Stimulated activated CD4-positive, alpha-beta T cell treated with anti-CD3 and anti-CD28 coated beads, Interleukin-1b, Interleukin-23, amount 100 ng/mL, for 4 hours (primary cell): ENCODE measurements around the gene PSME1.
"Not testable (repeated sequence)": the region's sequence is repeated elsewhere in the genome, so short reads cannot be mapped to it uniquely, and the experiment has no call there.

Experiments used
- DNase-seq, 2 donors: peaks; one replicate each; pipeline ENCODE4 v3.0.0-alpha.2; 2020; ENCODE audit warnings: low read depth in 2 of 2

PSME1 gene

GRCh38 chr14:24105609-24106239 is 30.3 kb upstream of the PSME1 start:
- not testable (repeated sequence) for DNase-seq

GRCh38 chr14:24106672-24107271 is 29.2 kb upstream of the PSME1 start:
- DNase-seq, result no peak

DNA sequence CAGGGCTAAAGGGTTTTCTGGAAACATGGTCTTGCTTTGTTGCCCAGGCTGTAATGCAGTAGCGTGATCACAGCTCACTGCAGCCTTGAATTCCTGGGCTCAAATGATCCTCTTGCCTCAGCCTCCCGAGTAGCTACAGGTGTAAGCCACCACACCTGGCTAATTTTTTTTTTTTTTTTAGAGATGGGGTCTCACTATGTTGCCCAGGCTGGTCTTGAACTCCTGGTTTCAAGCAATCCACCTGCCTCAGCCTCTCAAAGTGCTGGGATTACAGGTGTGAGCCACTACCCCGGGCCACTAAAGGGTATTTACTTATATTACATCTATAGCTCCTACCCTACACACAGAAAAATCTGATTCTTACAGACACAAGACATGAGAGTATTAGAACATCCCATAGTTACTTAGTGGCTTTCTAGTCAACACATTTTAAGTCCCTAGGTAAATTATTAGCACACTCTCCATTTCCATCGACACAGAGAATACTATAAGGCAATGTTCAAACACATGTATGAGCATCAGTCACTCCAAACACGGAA is 27.6 kb upstream of the PSME1 start:
- no peak for DNase-seq

GRCh38 chr14:24110060-24110459 is 25.9 kb upstream of the PSME1 start:
- DNase-seq, result no peak

GRCh38 chr14:24110523-24110922 is 25.5 kb upstream of the PSME1 start:
- DNase-seq, result no peak

DNA sequence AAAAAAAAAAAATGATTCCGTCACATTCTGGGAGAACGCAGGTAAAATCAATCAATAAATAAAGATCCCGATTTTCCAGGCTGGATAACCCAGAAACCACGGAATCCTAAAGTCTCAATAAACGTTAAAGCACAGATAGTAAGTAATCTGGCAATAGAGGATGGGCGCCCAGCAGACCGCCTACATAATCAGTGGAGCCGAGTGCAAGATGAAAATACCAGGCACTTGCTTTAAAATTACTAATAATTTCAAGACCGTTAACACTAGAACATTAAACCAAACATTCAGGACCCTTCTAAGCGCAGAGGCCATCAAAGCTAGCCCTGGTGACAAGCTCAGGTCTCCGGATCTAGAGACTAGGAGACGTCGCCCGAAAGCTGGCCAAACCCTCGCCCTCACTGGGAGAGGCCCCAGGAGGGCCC is 22.6 kb upstream of the PSME1 start:
- DNase-seq, result no peak

DNA sequence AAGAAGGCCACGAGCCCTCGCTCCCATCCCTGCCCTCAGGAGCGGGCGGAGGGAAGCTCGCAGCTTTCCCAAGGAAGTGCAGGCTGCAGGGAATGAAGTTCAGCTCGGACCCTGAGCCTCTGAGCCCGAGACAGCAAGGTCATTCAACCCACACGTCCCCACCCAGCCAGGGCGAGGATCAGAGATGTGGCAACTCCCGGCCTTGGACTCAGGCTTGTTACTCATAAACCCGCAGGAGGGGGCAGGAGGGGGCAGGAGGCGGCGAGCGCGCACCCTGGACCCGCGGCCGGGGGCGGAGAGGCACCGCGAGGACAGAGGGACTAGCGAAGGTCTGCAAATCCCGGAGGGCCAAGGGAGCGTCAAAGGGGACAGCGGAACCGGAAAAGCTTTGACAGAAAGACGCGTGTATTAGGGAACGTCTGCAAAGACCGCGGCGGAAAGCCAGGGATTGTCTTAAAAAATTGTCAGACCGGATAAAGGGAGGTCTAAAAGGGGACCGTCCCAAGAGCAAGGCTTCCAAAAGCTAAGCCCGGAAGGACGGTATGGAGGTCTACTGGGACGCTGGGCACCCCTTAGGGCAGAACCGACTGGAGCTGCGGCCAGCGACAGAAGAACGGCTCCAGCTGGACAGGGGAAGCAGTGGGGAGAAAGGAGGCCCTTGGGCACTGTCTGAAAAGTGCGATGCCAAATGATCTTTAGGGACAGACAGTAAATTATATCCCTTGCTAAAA is 22.0 kb upstream of the PSME1 start:
- peak; percentile 46 to 55 for DNase-seq

GRCh38 chr14:24114532-24115421 is 21.2 kb upstream of the PSME1 start, which contains the start of the genes DCAF11 and NRL:
Gene DCAF11, plus strand, starts transcription at chr14:24114777. Its CDS starts 818 bp downstream, at chr14:24115595.
Gene NRL, minus strand, starts transcription at chr14:24114949. Its CDS starts 32,101 bp downstream, at chr14:24082848.
- DNase-seq, result peak; percentile 96 to 98

- DNase-seq, result no peak
Measured at GRCh38 chr14:24115422-24116127, 20.4 kb upstream of the PSME1 start.

DNA sequence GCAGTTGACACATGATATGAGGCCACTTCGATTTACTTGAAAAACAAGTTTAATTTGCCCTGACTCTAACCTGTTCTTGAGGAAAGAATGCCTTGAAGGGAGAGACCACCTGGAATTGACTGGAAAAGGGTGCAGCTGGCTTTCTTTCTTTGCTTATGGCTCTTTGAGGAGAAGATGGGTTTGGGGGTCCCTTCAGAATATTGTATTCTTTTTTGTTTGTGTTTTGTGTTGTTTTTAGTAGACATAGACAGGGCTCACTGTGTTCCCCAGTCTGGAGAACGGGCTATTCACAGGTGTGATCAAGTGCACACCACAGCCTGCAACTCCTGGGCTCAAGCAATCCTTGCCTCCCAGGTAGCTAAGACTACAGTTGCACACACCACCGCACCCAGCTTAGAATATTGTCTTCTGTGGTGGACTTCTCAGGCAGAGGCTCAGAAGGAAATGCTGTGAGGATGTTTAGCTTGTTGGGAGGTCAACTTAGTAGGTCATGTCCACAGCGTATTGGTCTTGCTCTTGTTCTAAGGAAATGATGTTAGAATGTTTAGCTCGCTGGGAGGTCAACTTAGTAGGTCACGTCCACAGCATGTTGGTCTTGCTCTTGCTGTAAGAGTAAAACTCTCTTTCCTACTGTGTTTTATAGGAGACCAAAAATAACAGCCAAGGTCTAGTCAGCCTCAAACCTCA is 19.7 kb upstream of the PSME1 start:
- DNase-seq, result no peak

- DNase-seq, result no peak
Measured at GRCh38 chr14:24117179-24117578, 18.8 kb upstream of the PSME1 start.

- no peak for DNase-seq
Measured at GRCh38 chr14:24119691-24120090, 16.3 kb upstream of the PSME1 start.

DNA sequence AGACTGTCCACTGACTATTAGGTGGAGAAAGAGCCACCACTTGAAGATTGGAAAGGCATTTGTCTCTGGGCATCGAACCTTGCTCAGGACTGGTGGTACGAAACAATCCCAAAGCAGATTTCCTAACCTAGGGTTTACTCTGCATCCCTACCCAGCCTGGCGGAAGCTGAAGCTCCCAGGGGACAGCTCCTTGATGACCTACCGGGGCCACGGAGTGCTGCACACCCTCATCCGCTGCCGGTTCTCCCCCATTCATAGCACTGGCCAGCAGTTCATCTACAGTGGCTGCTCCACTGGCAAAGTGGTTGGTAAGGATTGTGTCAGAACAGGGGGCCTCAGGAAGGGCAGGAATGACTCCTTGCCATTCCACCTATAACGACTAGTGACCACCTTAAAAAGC is 14.8 kb upstream of the PSME1 start:
- no peak for DNase-seq

GRCh38 chr14:24122416-24122815 is 13.6 kb upstream of the PSME1 start:
- no peak for DNase-seq

- no peak for DNase-seq
Measured at GRCh38 chr14:24122898-24123297, 13.1 kb upstream of the PSME1 start.

DNA sequence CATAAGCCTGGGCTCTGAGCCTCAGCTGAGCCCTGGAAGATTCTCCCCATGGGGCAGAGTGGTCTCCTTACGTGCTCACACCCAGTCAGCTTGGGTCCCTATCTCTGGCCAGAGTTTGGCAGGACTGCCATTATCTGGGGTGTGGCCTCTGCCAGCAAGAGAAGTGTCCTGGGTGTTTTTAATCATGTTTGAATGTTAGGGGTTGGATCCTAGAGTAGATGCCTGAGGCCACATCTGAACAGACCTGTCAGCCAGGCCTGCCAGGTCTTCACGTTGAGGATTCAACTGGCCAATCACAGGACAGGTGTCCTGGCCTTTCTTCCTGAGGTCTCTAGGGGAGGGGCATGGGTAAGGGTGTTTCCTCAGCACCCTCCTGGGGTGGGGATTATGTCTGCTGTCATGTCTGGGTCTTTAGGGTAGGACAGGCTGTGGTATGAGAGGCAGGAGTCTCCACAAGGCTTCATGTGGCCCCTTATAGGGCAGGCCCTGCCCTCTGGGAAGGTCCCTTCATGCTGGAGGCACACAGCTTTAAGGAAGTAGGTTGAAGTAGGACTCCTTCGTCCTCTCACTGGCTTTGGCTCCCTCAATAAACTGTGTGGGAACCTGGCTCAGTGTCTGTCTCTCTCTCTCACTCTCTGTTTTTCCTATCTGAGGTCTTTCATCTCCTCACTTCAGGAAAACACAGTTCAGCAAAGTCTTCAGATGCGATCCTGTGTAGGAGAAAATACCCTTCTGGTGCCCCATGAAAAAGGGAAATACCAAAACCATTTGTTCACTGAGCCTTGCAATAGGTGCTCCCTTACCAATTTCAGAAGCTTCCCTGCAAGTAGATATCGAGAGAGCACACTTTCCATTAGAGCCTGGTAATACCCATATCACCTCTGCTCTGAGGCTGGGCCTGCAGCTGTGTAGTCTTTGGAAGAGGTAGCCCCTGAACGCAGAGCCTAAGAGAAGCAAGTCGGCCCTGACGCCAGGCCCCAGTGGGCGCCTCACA is 12.3 kb upstream of the PSME1 start:
- DNase-seq, result no peak

- DNase-seq, result no peak
Measured at GRCh38 chr14:24126939-24127338, 9.1 kb upstream of the PSME1 start.

GRCh38 chr14:24127673-24128072 is 8.3 kb upstream of the PSME1 start:
- no peak for DNase-seq

DNA sequence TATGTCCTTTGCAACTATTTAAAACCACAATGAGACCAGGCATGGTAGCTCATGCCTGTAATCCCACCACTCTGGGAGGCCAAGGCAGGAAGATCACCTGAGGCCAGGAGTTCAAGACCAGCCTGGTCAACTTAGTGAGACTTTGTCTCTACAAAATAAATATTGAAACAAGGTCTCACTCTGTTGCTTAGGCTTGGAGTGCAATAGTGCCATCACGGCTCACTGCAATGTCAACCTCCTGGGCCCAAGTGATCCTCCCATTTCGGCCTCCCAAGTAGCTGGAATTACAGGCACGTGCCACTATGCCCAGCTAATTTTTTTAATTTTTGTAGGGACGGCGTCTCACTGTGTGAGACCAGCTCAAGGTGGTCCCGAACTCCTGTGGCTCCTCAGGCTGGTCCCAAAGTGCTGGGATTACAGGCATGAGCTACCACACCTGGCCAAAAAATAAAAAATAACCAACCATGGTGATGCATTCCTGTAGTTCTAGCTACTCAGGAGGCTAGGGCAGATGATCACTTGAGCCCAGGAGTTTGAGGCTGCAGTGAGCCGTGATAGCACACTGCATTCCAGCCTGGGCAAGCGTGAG is 6.5 kb upstream of the PSME1 start:
- DNase-seq, result no peak
